Skeletal muscle cell (primary cell): ENCODE results near the gene ANKRD11.
"Not testable (repeated sequence)": the region's sequence is repeated elsewhere in the genome, so short reads cannot be mapped to it uniquely, and the experiment has no call there.

Source experiments
- DNase-seq: peaks from one replicate; pipeline ENCODE4 v3.0.0-alpha.2; 2010; ENCODE audit warnings: low read depth
- H3K4me3 ChIP-seq: 2 replicates; pipeline ENCODE4 v1.5.1; 2011; ENCODE audit warnings: low read depth, mild to moderate bottlenecking, control low read depth, low read length, moderate library complexity

Gene ANKRD11

DNA sequence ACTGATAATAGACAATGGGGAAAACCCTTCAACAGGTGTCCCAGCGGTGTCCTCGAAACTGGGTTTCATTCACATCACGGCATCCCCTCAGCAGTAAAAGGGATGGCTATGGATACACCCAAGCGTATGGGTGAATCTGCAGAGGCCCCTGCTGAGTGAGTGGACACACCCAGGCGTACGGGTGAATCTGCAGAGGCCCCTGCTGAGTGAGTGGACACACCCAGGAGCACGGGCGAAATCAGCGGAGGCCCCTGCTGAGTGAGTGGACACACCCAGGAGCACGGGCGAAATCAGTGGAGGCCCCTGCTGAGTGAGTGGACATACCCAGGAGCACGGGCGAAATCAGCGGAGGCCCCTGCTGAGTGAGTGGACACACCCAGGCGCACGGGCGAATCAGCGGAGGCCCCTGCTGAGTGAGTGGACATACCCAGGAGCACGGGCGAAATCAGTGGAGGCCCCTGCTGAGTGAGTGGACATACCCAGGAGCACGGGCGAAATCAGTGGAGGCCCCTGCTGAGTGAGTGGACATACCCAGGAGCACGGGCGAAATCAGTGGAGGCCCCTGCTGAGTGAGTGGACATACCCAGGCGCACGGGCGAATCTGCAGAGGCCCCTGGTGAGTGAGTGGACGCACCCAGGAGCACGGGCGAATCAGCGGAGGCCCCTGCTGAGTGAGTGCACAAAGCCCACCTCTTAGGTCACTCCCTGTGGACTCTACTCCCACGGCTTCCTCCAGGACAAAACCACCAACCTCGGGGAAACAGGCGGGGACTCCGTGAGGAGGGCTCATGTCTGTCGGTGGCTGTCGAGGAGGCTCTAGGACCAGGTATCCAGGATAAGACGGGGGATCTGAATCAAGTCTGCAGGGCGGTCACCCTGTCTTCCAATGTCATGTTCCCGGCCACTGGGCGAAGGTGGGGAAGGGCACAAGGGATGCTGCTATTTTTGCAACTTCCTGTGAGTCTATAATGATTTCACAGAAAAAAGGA is 161.7 kb downstream of the ANKRD11 start:
- not testable (repeated sequence) for H3K4me3 ChIP-seq

GRCh38 chr16:89326721-89327120 is 163.6 kb downstream of the ANKRD11 start:
- no peak for DNase-seq
- no peak overlapping the region for H3K4me3 ChIP-seq

More for the DNA sequence above, 161.7 kb downstream of the ANKRD11 start:
- not testable (repeated sequence) for DNase-seq

- peak; percentile 59 for DNase-seq
- no peak overlapping the region for H3K4me3 ChIP-seq
These were observed 164.4 kb downstream of the ANKRD11 start for GRCh38 chr16:89325861-89326471.

DNA sequence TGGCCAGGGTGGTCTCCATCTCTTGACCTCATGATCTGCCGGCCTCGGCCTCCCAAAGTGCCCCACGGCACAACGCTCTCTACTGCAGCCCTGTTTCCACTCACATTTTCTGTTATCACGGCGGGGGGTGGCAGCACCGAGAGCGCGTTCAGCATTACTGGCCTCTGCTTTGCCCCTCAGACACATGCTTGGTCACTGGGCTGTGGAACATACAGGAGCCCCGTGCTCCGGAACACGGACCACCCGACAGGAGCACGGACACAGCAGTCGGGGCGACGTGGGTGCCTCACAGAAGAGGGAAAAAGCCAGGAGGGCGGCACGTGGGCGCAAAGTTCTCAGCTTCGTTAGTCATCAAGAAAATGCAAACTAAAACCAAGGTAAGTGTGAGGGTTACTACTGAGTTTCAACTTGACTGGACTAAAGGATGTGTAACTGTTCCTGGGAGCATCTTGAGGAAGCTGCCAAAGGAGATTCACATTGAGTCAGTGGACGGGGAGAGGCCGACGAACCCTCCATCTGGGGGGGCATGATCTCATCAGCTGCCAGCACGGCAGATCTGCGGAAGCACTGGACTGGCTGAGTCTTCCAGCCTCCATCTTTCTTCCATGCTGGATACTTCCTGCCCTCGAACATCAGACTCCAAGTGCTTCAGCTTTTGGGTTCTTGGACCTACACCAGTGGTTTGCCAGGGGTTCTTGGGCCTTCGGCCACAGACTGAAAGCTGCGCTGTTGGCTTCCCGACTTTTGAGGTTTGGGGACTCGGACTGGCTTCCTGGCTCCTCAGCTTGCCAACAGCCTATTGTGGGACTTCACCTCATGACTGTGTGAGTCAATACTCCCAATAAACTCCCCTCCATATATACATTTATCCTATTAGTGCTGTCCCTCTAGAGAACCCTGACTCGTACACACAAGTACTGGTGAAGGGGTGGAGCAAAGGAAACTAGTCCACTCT is 166.0 kb downstream of the ANKRD11 start:
- DNase-seq = peak; percentile 87
- H3K4me3 ChIP-seq = no peak overlapping the region

- DNase-seq = no peak
- no peak overlapping the region for H3K4me3 ChIP-seq
These were observed 167.0 kb downstream of the ANKRD11 start for GRCh38 chr16:89323120-89323960.

GRCh38 chr16:89322321-89323119 is 167.8 kb downstream of the ANKRD11 start:
- no peak overlapping the region for H3K4me3 ChIP-seq

DNA sequence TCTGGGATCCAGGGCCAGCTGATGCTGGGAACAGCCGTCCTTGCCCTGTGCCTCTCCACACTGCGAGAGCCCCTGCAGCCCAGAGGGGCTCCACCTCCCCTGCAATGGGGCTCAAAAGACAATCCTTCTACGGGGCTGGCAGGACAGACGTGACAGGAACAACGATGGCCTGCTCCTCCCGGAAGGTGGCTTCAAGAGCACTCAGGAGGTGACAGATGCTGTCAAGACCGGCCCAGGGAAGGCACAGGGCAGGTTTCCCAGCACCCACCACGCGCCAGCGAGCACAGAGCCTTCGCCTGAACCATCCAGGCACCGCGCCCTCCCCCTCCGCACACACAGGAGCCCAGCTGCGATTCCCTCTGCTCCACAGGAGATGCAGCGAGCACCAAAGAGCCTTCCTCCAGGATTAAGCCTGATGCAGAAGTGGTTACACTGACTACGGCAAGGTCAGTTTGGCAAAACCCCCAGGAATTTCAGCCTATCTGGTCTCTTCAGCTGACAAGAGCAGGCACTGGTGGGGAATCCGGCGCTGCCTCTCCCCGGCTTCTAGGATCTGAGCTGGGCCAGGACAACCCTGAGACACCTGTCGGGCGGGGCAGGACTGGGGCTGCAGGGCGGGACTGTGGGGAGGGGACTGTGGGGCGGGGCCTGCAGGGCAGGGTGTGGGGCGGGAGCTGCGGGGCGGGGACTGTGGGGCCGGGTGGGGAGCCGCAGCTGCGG is 169.4 kb downstream of the ANKRD11 start:
- H3K4me3 ChIP-seq = no peak overlapping the region
- no peak for DNase-seq

More at GRCh38 chr16:89322321-89323119, 167.8 kb downstream of the ANKRD11 start:
- peak; percentile 71 for DNase-seq

GRCh38 chr16:89319886-89320781 is 170.2 kb downstream of the ANKRD11 start:
- DNase-seq = no peak
- H3K4me3 ChIP-seq = peak overlapping the region; percentile 5

DNA sequence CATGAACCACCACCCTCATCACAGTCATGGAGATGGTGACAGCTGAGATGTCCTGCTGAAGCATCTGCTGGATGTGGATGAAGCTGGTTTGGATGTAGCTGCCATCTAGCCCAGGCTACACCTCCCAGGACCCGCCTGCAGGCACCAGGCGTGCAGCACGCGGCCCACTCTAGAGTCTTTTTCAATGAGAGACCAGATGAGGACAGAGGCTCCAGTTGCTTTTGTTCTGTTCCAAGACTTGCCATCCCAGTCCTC is 170.8 kb downstream of the ANKRD11 start:
- peak overlapping the region; percentile 5 for H3K4me3 ChIP-seq

GRCh38 chr16:89318871-89319630 is 171.3 kb downstream of the ANKRD11 start:
- no peak for DNase-seq
- H3K4me3 ChIP-seq = no peak overlapping the region

More for the DNA sequence above, 170.8 kb downstream of the ANKRD11 start:
- no peak for DNase-seq

- no peak for DNase-seq
These were observed 172.0 kb downstream of the ANKRD11 start for GRCh38 chr16:89318430-89318758.

GRCh38 chr16:89317729-89318429 is 172.5 kb downstream of the ANKRD11 start:
- H3K4me3 ChIP-seq = no peak overlapping the region
- no peak for DNase-seq

More at GRCh38 chr16:89318430-89318758, 172.0 kb downstream of the ANKRD11 start:
- no peak overlapping the region for H3K4me3 ChIP-seq

GRCh38 chr16:89317101-89317671 is 173.2 kb downstream of the ANKRD11 start:
- H3K4me3 ChIP-seq = no peak overlapping the region
- DNase-seq = no peak

DNA sequence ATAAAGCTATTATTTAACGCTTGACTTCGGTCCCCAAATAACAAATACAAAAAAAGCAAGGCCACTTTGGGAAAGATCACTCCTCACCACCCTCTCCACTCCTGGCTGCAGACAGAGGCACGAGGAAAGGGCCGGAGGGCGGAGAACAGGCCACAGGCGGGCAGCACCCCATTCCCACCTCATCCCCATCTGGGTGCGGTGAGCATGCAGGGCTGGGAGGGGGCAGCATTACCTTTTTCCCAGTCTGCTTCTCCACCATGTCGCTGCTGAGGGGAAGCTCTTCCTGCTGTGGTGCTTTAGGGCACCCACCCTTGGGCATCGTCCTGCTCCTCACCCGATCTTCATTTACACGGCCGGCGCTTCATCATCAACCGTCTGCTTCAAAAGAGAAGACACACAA is 173.7 kb downstream of the ANKRD11 start:
- H3K4me3 ChIP-seq = no peak overlapping the region

More for the DNA sequence above, 173.7 kb downstream of the ANKRD11 start:
- no peak for DNase-seq
